ENCODE measurements around the gene NLN.

NLN gene

DNA sequence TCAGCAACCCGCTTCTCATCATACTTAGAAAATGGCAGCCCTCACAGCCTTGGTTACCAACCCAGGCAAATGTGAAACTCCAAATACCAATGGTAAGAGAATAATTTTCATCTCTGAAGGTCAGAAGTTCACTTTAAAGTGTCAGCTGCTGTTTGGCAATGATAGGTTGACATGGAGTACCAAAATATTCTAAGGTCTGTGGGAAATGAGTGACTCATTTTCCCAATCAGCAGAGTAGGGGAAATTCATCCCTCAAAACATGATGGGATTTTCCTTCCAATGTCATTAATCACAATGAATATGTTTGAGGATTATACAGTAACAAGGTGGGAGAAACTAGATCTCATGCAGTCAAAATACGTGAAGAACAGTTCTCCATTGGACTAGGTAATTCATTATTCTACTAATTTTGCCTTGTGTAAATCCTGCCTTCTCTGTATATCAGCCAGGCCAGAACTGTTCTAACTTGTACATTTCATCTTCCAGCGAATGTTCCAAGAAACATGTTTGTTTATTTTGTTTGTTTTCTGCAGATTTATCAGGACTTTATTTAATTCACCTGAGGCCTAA lies 151.3 kb downstream of the NLN start:
- no peak for DNase-seq (ENCODE audit: low read depth)

DNA sequence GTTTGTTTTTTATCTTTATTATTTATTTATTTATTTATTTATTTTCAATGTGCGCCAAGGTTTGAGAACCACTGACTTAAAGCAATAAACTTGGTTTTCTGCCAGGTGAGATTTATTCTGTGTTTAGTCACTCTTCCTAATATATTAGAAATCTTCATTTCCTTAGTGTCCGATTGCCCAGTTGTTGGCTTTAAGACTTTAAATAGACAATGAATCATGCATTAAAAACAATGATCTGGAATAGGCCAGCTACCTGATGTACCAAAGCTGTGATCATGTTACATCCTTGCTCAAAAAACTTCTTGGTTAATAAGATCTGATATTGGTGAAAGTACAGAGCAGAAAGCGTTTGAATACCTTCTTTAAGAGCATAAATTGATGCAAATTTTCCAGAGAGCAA lies 152.2 kb downstream of the NLN start:
- DNase-seq (ENCODE audit: low read depth) = no peak

DNA sequence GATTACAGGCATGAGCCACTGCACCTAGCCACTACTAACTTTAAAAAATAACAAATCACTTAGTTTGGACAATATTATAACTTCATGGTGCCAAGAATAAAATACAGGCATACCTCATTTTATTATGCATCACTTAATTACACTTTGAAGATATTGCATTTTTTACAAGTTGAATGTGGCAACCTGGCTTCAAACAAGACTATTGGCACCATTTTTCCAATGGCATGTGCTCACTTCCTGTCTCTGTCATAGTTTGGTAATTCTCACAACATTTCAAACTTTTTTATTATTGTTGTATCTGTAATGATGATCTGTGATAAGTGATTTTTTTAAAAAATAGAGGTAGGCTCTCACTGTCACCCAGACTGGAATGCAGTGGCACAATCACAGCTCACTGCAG lies 154.5 kb downstream of the NLN start:
- no peak for DNase-seq (ENCODE audit: low read depth)

DNA sequence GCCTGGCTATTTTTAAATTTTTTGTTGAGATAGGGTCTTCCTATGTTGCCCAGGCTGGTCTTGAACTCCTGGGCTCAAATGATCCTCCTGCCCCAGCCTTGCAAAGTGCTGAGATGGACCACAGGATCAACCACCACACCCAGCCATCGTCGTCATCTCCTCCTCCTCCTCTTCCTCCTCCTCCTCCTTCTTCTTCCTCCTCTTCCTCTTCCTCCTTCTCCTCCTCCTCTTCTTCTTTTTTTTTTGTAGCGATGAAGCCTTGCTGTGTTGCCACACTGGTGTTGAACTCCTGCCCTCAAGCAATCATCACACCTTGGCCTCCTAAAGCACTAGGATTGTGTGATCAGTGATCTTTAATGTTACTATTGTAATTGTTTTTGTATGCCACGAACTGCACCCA lies 155.0 kb downstream of the NLN start:
- DNase-seq (ENCODE audit: low read depth) = no peak

All from activated T-cell treated with anti-CD3 and anti-CD28 coated beads for 24 hours (primary cell).